Astrocyte (in vitro differentiated cells and primary cell): ENCODE results near the gene FAM131C. TPM values are rescaled to one million over a fixed set of nuclear protein-coding genes. Genes with fewer than 3 reads are reported as not detected.
"Not testable (repeated sequence)": the region's sequence is repeated elsewhere in the genome, so short reads cannot be mapped to it uniquely, and the experiment has no call there.

Experiments
- DNase-seq: peaks from one replicate; pipeline ENCODE4 v3.0.0-alpha.2; 2010; ENCODE audit warnings: low read depth
- FAIRE-seq: peaks from 2 replicates; lab custom pipeline; 2011; peaks lifted over from hg19 to GRCh38; lab: Jason Lieb, UNC
- H2AFZ ChIP-seq: 2 replicates; pipeline ENCODE4 v1.6.0; 2012; ENCODE audit warnings: low read depth, low read length, inconsistent platforms
- H3K27ac ChIP-seq: 2 replicates; pipeline ENCODE4 v1.5.1; 2011; ENCODE audit warnings: low read depth, low read length, inconsistent platforms
- H3K27me3 ChIP-seq: 2 replicates; pipeline ENCODE4 v1.6.0; 2011; ENCODE audit warnings: low read length, inconsistent platforms; ENCODE audit not compliant: insufficient read depth
- H3K36me3 ChIP-seq: 2 replicates; pipeline ENCODE4 v1.5.1; 2011; ENCODE audit warnings: low read length, inconsistent platforms; ENCODE audit not compliant: insufficient read depth
- H3K4me1 ChIP-seq: 2 replicates; pipeline ENCODE4 v1.5.1; 2011; ENCODE audit warnings: low read length, inconsistent platforms; ENCODE audit not compliant: insufficient read depth
- H3K4me2 ChIP-seq: 2 replicates; pipeline ENCODE4 v1.6.0; 2012; ENCODE audit warnings: low read length, inconsistent platforms
- H3K4me3 ChIP-seq: 2 replicates; pipeline ENCODE4 v1.5.1; 2011; ENCODE audit warnings: low read depth, mild to moderate bottlenecking, low read length, inconsistent platforms; ENCODE audit not compliant: insufficient read depth
- H3K79me2 ChIP-seq: 2 replicates; pipeline ENCODE4 v1.6.0; 2012; ENCODE audit warnings: mild to moderate bottlenecking, low read length, inconsistent platforms; ENCODE audit not compliant: insufficient read depth
- H3K9ac ChIP-seq: 2 replicates; pipeline ENCODE4 v1.6.0; 2012; ENCODE audit warnings: mild to moderate bottlenecking, low read length, inconsistent platforms
- H3K9me3 ChIP-seq: 2 replicates; pipeline ENCODE4 v1.5.1; 2012; ENCODE audit warnings: low read depth, mild to moderate bottlenecking, low read length, inconsistent platforms; ENCODE audit not compliant: insufficient read depth
- H4K20me1 ChIP-seq: 2 replicates; pipeline ENCODE4 v1.6.0; 2012; ENCODE audit warnings: low read length, inconsistent platforms; ENCODE audit not compliant: insufficient read depth
- H3K27ac Mint-ChIP-seq: one replicate; pipeline ENCODE4 v1.8.0; 2021; ENCODE audit warnings: mild to moderate bottlenecking, mixed read lengths; ENCODE audit not compliant: unreplicated experiment
- H3K27me3 Mint-ChIP-seq: one replicate; pipeline ENCODE4 v1.8.0; 2021; ENCODE audit warnings: low read depth, mixed read lengths; ENCODE audit not compliant: unreplicated experiment
- H3K36me3 Mint-ChIP-seq: one replicate; pipeline ENCODE4 v1.8.0; 2021; ENCODE audit warnings: low read depth, mixed read lengths; ENCODE audit not compliant: unreplicated experiment
- H3K4me1 Mint-ChIP-seq: one replicate; pipeline ENCODE4 v1.8.0; 2021; ENCODE audit warnings: low read depth, mixed read lengths; ENCODE audit not compliant: unreplicated experiment
- H3K4me3 Mint-ChIP-seq: one replicate; pipeline ENCODE4 v1.8.0; 2021; ENCODE audit warnings: mild to moderate bottlenecking, moderate library complexity, mixed read lengths; ENCODE audit not compliant: unreplicated experiment
- H3K9me3 Mint-ChIP-seq: one replicate; pipeline ENCODE4 v1.8.0; 2021; ENCODE audit warnings: mild to moderate bottlenecking, mixed read lengths; ENCODE audit not compliant: unreplicated experiment
- CTCF ChIP-seq: IDR thresholded peaks from 2 replicates; pipeline ENCODE4 v1.5.1; 2011; ENCODE audit warnings: low read depth, mild to moderate bottlenecking, inconsistent platforms, low read length, moderate library complexity; ENCODE audit not compliant: insufficient read depth
- EZH2 ChIP-seq: IDR thresholded peaks from 2 replicates; pipeline ENCODE4 v1.6.1; 2012; ENCODE audit warnings: mild to moderate bottlenecking, low read length, inconsistent platforms; ENCODE audit not compliant: insufficient read depth
- total RNA-seq: library from RNA; stranded (reverse); gene quantifications from 2 replicates; pipeline ENCODE4 v1.2.1, GENCODE V29; 2021

The FAM131C gene
- total RNA-seq, 1 donor from 2014 or later: 0.11 TPM

DNA sequence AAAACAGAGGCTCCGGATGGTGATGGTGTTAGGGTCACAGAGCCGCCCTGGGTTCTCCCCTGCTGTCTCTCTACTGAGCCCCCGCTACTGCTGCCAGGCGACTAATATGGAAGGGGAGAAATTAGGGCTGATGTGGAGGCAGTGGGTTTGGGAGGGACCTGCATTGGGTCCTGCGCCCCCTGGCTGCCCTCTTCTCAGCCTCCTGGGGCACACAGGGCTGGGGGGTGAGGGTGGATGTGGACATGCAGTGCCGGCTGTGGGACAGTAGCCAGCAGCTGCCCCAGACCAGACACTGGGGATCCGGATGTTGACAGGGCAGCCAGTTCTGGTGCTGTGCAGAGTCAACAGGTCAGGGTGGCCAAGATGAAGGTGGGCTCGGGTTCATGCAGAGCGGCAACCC is 31.4 kb downstream of the FAM131C start:
- DNase-seq: no peak
- TF ChIP-seq EZH2 (no peak), CTCF (no peak)
- FAIRE-seq: no peak

DNA sequence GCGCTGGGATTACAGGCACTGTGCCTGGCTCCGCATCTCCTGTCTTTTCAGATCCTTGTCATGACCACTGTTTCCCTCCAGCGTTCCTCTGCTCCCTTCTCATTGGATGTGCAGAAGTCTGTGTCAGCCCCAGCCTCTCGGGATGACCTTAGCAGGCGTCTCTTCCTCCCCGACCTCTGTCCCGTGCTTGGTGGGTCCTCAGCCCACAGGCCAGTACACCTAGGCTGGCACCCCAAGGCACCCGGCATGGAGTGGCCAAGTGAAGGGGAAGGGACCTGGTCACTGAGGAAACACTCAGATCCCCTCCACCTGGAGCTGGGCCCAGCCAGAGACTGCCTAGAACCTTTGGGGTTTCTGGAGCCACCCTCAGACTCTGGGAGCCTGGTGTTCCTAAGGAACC is 32.3 kb downstream of the FAM131C start:
- DNase-seq: no peak
- H3K9me3 ChIP-seq: no peaks in the 10 kb centered on the region
- FAIRE-seq: no peak
- no peaks in the 10 kb centered on the region for H3K79me2 ChIP-seq
- H3K36me3 ChIP-seq: no peaks in the 10 kb centered on the region
- Mint-ChIP-seq H3K27me3 (peaks cover 55% of the 10 kb centered on the region), H3K9me3 (peaks cover 2% of the 10 kb centered on the region), H3K4me1 (no peaks in the 10 kb centered on the region), H3K27ac (no peak overlapping the region), H3K4me3 (no peak overlapping the region), H3K36me3 (no peaks in the 10 kb centered on the region)
- TF ChIP-seq EZH2: no peak
- no peak for TF ChIP-seq CTCF
- H2AFZ ChIP-seq: no peak overlapping the region
- no peak overlapping the region for H3K9ac ChIP-seq
- H3K4me2 ChIP-seq: no peak overlapping the region
- H3K4me3 ChIP-seq: no peak overlapping the region
- no peaks in the 10 kb centered on the region for H3K4me1 ChIP-seq
- no peaks in the 10 kb centered on the region for H4K20me1 ChIP-seq
- H3K27ac ChIP-seq: no peak overlapping the region
- no peaks in the 10 kb centered on the region for H3K27me3 ChIP-seq

More for the DNA sequence above, 31.4 kb downstream of the FAM131C start:
- no peak overlapping the region for H3K9ac ChIP-seq
- H3K27me3 Mint-ChIP-seq: peaks cover 56% of the 10 kb centered on the region
- no peak overlapping the region for H3K4me3 ChIP-seq
- H3K4me2 ChIP-seq: no peak overlapping the region
- no peaks in the 10 kb centered on the region for H4K20me1 ChIP-seq
- H3K36me3 Mint-ChIP-seq: no peaks in the 10 kb centered on the region
- H3K79me2 ChIP-seq: no peaks in the 10 kb centered on the region
- no peaks in the 10 kb centered on the region for H3K9me3 ChIP-seq
- no peak overlapping the region for H3K27ac ChIP-seq
- H3K4me3 Mint-ChIP-seq: no peak overlapping the region
- H3K36me3 ChIP-seq: no peaks in the 10 kb centered on the region
- H3K9me3 Mint-ChIP-seq: no peaks in the 10 kb centered on the region
- no peak overlapping the region for H3K27ac Mint-ChIP-seq
- no peaks in the 10 kb centered on the region for H3K4me1 ChIP-seq
- H3K27me3 ChIP-seq: no peaks in the 10 kb centered on the region
- H2AFZ ChIP-seq: no peak overlapping the region
- H3K4me1 Mint-ChIP-seq: no peaks in the 10 kb centered on the region

DNA sequence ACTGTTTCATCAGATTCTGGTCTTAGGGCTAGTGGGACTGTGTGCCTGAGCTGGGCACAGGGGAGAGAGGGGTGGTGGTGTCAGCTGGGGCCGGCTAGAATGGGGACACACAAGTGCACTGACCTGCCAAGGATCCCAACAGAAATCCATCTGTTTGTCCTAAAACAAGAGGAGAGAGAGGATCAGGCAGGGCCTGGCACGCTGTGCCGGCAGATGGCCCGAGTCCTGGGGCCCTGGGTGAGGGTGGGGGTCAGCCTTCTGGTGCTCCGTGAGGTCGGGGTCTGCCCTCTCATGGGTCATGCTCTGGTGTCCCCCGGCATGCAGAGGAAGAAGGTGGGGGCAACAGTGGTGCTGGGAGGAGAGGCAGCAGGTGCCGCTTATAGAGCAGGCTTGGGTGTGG is 33.6 kb downstream of the FAM131C start:
- not testable (repeated sequence) for H3K27me3 ChIP-seq, DNase-seq, H3K9me3 Mint-ChIP-seq, H3K36me3 ChIP-seq, H3K4me3 ChIP-seq, H3K27ac ChIP-seq, H3K4me1 Mint-ChIP-seq, H3K4me2 ChIP-seq, H4K20me1 ChIP-seq, H3K9me3 ChIP-seq, H3K9ac ChIP-seq, H3K36me3 Mint-ChIP-seq, H3K79me2 ChIP-seq, H3K4me1 ChIP-seq, H3K4me3 Mint-ChIP-seq, H2AFZ ChIP-seq, FAIRE-seq, H3K27ac Mint-ChIP-seq
- peaks cover 50% of the 10 kb centered on the region for H3K27me3 Mint-ChIP-seq
